Central memory CD8-positive, alpha-beta T cell (primary cell): Measurements from ENCODE around the gene TIMP1.

Experiments used
- ATAC-seq: fragments of 150-1000 bp; cut with Tn5 transposase; replicated peaks from 2 replicates; pipeline ENCODE4 v1.10.0; 2022; ENCODE audit warnings: mild to moderate bottlenecking, moderate FRiP score, moderate number of reproducible peaks; ENCODE audit not compliant: poor library complexity, severe bottlenecking; ENCODE audit errors: extremely low read depth
- DNase-seq, 2 donors: peaks; one replicate each; pipeline ENCODE4 v3.0.0; 2021; ENCODE audit warnings: low spot score in 2 of 2
- H3K27ac Mint-ChIP-seq: one replicate; pipeline ENCODE4 v1.8.0; 2022; ENCODE audit warnings: low read depth, mild to moderate bottlenecking, moderate library complexity, mixed read lengths
- H3K27me3 Mint-ChIP-seq: one replicate; pipeline ENCODE4 v1.8.0; 2022; ENCODE audit warnings: mixed read lengths
- H3K36me3 Mint-ChIP-seq: one replicate; pipeline ENCODE4 v1.8.0; 2022; ENCODE audit warnings: mild to moderate bottlenecking, moderate library complexity, mixed read lengths; ENCODE audit not compliant: insufficient read depth
- H3K4me1 Mint-ChIP-seq: one replicate; pipeline ENCODE4 v1.8.0; 2022; ENCODE audit warnings: mixed read lengths
- H3K4me3 Mint-ChIP-seq: one replicate; pipeline ENCODE4 v1.8.0; 2022; ENCODE audit warnings: mild to moderate bottlenecking, moderate library complexity, mixed read lengths
- H3K9me3 Mint-ChIP-seq: one replicate; pipeline ENCODE4 v1.8.0; 2022; ENCODE audit warnings: mixed read lengths

TIMP1 gene

GRCh38 chrX:47577424-47577823 is 4.8 kb upstream of the TIMP1 start:
- Mint-ChIP-seq H3K27ac (no peak overlapping the region), H3K36me3 (peaks cover 5% of the 10 kb centered on the region), H3K4me1 (peaks cover 17% of the 10 kb centered on the region), H3K4me3 (no peak overlapping the region), H3K9me3 (no peaks in the 10 kb centered on the region), H3K27me3 (no peaks in the 10 kb centered on the region)
- ATAC-seq (no peak), DNase-seq (no peak)

GRCh38 chrX:47577901-47578300 is 4.3 kb upstream of the TIMP1 start:
- H3K27ac Mint-ChIP-seq: no peak overlapping the region
- no peak for DNase-seq

GRCh38 chrX:47578692-47579091 is 3.5 kb upstream of the TIMP1 start:
- Mint-ChIP-seq H3K4me1 (peaks cover 23% of the 10 kb centered on the region), H3K9me3 (no peaks in the 10 kb centered on the region), H3K27me3 (no peaks in the 10 kb centered on the region), H3K27ac (no peak overlapping the region), H3K4me3 (no peak overlapping the region), H3K36me3 (peaks cover 1% of the 10 kb centered on the region)
- ATAC-seq (no peak), DNase-seq (no peak)

More at GRCh38 chrX:47577901-47578300, 4.3 kb upstream of the TIMP1 start:
- Mint-ChIP-seq H3K4me3 (no peak overlapping the region), H3K4me1 (peaks cover 22% of the 10 kb centered on the region), H3K27me3 (no peaks in the 10 kb centered on the region), H3K9me3 (no peaks in the 10 kb centered on the region), H3K36me3 (peaks cover 4% of the 10 kb centered on the region)
- no peak for ATAC-seq

- Mint-ChIP-seq H3K4me1 (peaks cover 27% of the 10 kb centered on the region), H3K27ac (no peak overlapping the region), H3K9me3 (no peaks in the 10 kb centered on the region), H3K27me3 (no peaks in the 10 kb centered on the region), H3K4me3 (no peak overlapping the region), H3K36me3 (peaks cover 1% of the 10 kb centered on the region)
- ATAC-seq: no peak
- no peak for DNase-seq
These were observed 2.7 kb upstream of the TIMP1 start for GRCh38 chrX:47579537-47579936.

- peaks cover 27% of the 10 kb centered on the region for H3K4me1 Mint-ChIP-seq
- H3K4me3 Mint-ChIP-seq: peak overlapping the region; percentile 72
- ATAC-seq: no peak
- H3K36me3 Mint-ChIP-seq: no peaks in the 10 kb centered on the region
- no peak for DNase-seq
- no peaks in the 10 kb centered on the region for H3K9me3 Mint-ChIP-seq
- peak overlapping the region; percentile 62 for H3K27ac Mint-ChIP-seq
- H3K27me3 Mint-ChIP-seq: no peaks in the 10 kb centered on the region
These were observed 1.1 kb downstream of the TIMP1 start for GRCh38 chrX:47583240-47583861.

- Mint-ChIP-seq H3K4me1 (peaks cover 27% of the 10 kb centered on the region), H3K9me3 (no peaks in the 10 kb centered on the region), H3K27ac (no peak overlapping the region), H3K4me3 (no peak overlapping the region), H3K36me3 (no peaks in the 10 kb centered on the region), H3K27me3 (no peaks in the 10 kb centered on the region)
- no peak for ATAC-seq
- DNase-seq: no peak
These were observed 2.5 kb downstream of the TIMP1 start for GRCh38 chrX:47584714-47585113.

- DNase-seq: no peak
- no peaks in the 10 kb centered on the region for H3K9me3 Mint-ChIP-seq
- H3K27me3 Mint-ChIP-seq: no peaks in the 10 kb centered on the region
- no peak for ATAC-seq
- H3K4me1 Mint-ChIP-seq: peaks cover 27% of the 10 kb centered on the region
- H3K4me3 Mint-ChIP-seq: no peak overlapping the region
- no peak overlapping the region for H3K27ac Mint-ChIP-seq
- H3K36me3 Mint-ChIP-seq: no peaks in the 10 kb centered on the region
These were observed 3.0 kb downstream of the TIMP1 start for GRCh38 chrX:47585273-47585672.

GRCh38 chrX:47586043-47586787 is 4.0 kb downstream of the TIMP1 start:
- Mint-ChIP-seq H3K36me3 (no peaks in the 10 kb centered on the region), H3K4me3 (no peak overlapping the region), H3K4me1 (peaks cover 27% of the 10 kb centered on the region), H3K27ac (peak overlapping the region; percentile 29), H3K27me3 (no peaks in the 10 kb centered on the region), H3K9me3 (no peaks in the 10 kb centered on the region)
- DNase-seq (no peak), ATAC-seq (no peak)

GRCh38 chrX:47587091-47587891 is 5.1 kb downstream of the TIMP1 start:
- no peaks in the 10 kb centered on the region for H3K9me3 Mint-ChIP-seq
- H3K4me3 Mint-ChIP-seq: no peak overlapping the region
- H3K36me3 Mint-ChIP-seq: no peaks in the 10 kb centered on the region
- H3K4me1 Mint-ChIP-seq: peaks cover 18% of the 10 kb centered on the region
- DNase-seq: no peak
- no peak for ATAC-seq
- no peak overlapping the region for H3K27ac Mint-ChIP-seq
- H3K27me3 Mint-ChIP-seq: no peaks in the 10 kb centered on the region

- H3K27ac Mint-ChIP-seq: no peak overlapping the region
- DNase-seq: no peak
- no peaks in the 10 kb centered on the region for H3K36me3 Mint-ChIP-seq
- H3K9me3 Mint-ChIP-seq: no peaks in the 10 kb centered on the region
- ATAC-seq: no peak
- peaks cover 10% of the 10 kb centered on the region for H3K4me1 Mint-ChIP-seq
- no peak overlapping the region for H3K4me3 Mint-ChIP-seq
- H3K27me3 Mint-ChIP-seq: no peaks in the 10 kb centered on the region
These were observed 5.9 kb downstream of the TIMP1 start for GRCh38 chrX:47587906-47588735.

GRCh38 chrX:47590984-47591383 is 8.7 kb downstream of the TIMP1 start:
- no peak for DNase-seq
- Mint-ChIP-seq H3K9me3 (no peaks in the 10 kb centered on the region), H3K27me3 (no peaks in the 10 kb centered on the region), H3K27ac (no peak overlapping the region), H3K4me3 (no peak overlapping the region), H3K36me3 (no peaks in the 10 kb centered on the region), H3K4me1 (no peaks in the 10 kb centered on the region)
- no peak for ATAC-seq

GRCh38 chrX:47593522-47593921 is 11.3 kb downstream of the TIMP1 start:
- Mint-ChIP-seq H3K9me3 (peaks cover 6% of the 10 kb centered on the region), H3K36me3 (no peaks in the 10 kb centered on the region), H3K4me1 (no peaks in the 10 kb centered on the region), H3K27ac (no peak overlapping the region), H3K27me3 (no peaks in the 10 kb centered on the region), H3K4me3 (no peak overlapping the region)
- no peak for DNase-seq
- no peak for ATAC-seq
